DMS 273 (cell line): ENCODE results near the gene NFE2L1.
A peak's percentile ranks its signal among the peaks of the same experiment; 100 is the strongest.
"Not testable (repeated sequence)": the region's sequence is repeated elsewhere in the genome, so short reads cannot be mapped to it uniquely, and the experiment has no call there.

ENCODE experiments used
- DNase-seq: peaks from one replicate; lab custom pipeline; 2025; ENCODE audit not compliant: unreplicated experiment; lab: John Stamatoyannopoulos, UW

NFE2L1 gene

GRCh38 chr17:48022901-48023300 lies 25.3 kb upstream of the NFE2L1 start:
- no peak for DNase-seq

- DNase-seq = peak; percentile 96
Observed at GRCh38 chr17:48023400-48024148, 24.6 kb upstream of the NFE2L1 start.

GRCh38 chr17:48024149-48025039 lies 23.8 kb upstream of the NFE2L1 start:
- peak; percentile 84 for DNase-seq

GRCh38 chr17:48025040-48025903 lies 22.9 kb upstream of the NFE2L1 start:
- peak; percentile 98 for DNase-seq

GRCh38 chr17:48025904-48026501 lies 22.2 kb upstream of the NFE2L1 start:
- no peak for DNase-seq

- peak; percentile 96 for DNase-seq
Observed at GRCh38 chr17:48026502-48027321, 21.4 kb upstream of the NFE2L1 start.

- no peak for DNase-seq
Observed at GRCh38 chr17:48027322-48027981, 20.7 kb upstream of the NFE2L1 start.

- DNase-seq = no peak
Observed at GRCh38 chr17:48028736-48029135, 19.4 kb upstream of the NFE2L1 start.

- DNase-seq = no peak
Observed at GRCh38 chr17:48030531-48030930, 17.6 kb upstream of the NFE2L1 start.

GRCh38 chr17:48031966-48032365 lies 16.2 kb upstream of the NFE2L1 start:
- no peak for DNase-seq

GRCh38 chr17:48034734-48035133 lies 13.4 kb upstream of the NFE2L1 start:
- not testable (repeated sequence) for DNase-seq

GRCh38 chr17:48036693-48037035 lies 11.5 kb upstream of the NFE2L1 start:
- DNase-seq = no peak

- DNase-seq = peak; percentile 57
Observed at GRCh38 chr17:48037036-48037837, 10.9 kb upstream of the NFE2L1 start, which contains the start of gene COPZ2. Gene COPZ2, minus strand, starts transcription at chr17:48037797. Its CDS starts 20 bp downstream, at chr17:48037777.

- DNase-seq = peak; percentile 44
Observed at GRCh38 chr17:48037838-48038323, 10.3 kb upstream of the NFE2L1 start.

- DNase-seq = no peak
Observed at GRCh38 chr17:48038687-48039086, 9.5 kb upstream of the NFE2L1 start.

GRCh38 chr17:48043176-48043575 lies 5.0 kb upstream of the NFE2L1 start:
- DNase-seq = peak; percentile 44

GRCh38 chr17:48044851-48045250 lies 3.3 kb upstream of the NFE2L1 start:
- no peak for DNase-seq

- peak; percentile 39 for DNase-seq
Observed at GRCh38 chr17:48045316-48046001, 2.7 kb upstream of the NFE2L1 start.
